IPS DF 19.7 (cell line): ENCODE results near the gene PPP1R3D.

ENCODE experiments used
- DNase-seq: peaks from one replicate; pipeline ENCODE4 v3.0.0-alpha.2; 2013; ENCODE audit warnings: low read depth, low spot score

Gene PPP1R3D

DNA sequence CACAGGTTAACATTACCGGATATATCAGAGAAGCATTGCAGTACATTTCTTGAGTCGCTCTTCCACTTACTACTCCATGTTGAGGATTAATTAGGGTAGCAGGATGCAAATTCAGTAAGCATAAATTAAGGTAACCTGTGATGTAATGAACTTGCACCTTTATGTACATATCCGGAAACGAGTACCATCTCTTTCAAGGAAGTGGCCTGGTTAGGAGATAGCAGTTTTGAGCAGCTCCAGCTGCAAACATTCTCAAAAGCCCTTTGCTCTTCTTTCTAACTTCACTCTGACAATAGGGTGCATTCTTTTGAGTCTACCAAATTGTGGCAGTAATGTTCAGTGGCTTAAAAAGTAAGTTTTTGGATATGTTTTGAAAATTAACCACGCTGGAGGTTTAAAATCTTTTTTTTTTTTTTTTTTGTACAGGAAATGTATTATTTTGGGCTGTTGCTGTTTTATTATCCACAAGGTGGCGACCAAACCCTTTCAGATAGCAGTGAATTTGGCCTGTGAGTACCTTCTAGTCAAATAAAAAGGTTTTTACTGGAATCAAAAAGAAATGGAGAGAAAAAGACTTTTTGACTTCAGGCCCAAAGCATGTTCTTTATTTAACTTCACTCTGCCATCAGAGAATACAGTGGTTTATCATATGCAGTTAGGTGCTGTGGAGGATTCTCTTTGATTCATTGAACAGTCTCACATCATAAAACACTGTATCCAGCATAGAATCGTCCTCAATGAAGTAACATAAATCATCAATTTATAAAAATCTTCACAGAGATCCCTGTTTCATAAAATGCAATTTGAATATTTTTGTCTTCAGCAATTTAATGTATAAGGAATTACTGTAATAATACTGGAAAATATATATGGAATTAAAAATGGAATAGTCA, 9.0 kb upstream of the PPP1R3D start:
- DNase-seq = no peak

DNA sequence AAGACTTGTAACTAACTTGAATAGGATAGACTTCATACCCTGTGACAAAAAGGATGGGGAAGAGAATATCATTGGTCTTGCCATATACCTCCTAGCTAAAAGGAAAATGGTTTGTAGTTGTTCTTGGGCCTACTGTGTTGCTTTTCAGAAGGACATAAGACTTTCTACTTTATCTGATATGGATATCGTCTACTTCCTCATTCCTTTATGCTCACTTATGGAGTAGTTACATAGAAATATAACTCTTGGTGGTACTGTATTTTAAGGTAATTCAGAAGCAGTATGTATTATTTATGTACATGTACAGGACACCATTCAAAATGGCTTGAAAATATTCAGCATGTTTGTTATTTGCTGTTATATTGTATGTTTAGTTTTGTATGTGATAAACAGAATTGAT, 8.1 kb upstream of the PPP1R3D start:
- DNase-seq = no peak

- no peak for DNase-seq
These were observed 7.3 kb upstream of the PPP1R3D start for GRCh38 chr20:59947376-59947775.

DNA sequence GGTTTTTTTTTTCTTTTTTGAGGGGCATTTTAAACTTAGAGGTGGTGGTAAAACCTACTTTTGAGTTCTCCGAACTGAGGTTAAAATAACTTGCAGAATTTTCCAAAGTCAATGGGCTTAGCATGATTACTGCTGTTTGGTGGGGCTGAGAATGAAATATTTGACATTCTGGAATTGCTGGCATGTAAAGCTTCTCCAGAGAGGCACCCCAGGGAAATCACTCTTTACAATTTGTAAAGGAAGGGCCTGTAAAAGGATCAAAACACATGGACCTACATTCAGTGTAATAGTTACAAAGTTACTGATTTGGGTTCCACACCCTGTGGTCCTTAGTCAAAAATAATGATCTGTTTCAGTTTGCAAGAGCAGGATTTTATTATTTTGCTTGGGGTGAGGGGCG, 5.6 kb upstream of the PPP1R3D start:
- no peak for DNase-seq

- no peak for DNase-seq
These were observed 5.1 kb upstream of the PPP1R3D start for GRCh38 chr20:59945175-59945574.

DNA sequence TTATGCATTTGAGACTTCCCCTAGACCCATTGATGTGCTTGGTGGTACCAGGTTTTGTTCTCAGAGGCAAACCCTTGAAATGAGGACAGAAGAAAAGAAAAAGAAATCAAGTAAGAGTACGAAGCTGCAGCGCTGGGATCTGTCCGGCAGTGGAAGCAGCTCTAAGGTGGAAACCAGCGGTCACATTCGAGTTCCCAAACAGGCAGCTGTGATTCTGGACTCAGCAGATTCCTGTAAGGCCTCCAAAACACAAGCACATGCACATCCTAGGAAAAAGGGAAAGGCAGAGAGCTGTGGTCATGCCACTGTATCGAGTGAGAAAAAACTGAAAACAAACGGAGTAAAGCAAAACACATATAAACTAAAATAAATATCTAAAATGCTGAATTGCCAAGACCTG, 4.6 kb upstream of the PPP1R3D start:
- DNase-seq = no peak

- no peak for DNase-seq
These were observed 2.1 kb upstream of the PPP1R3D start for GRCh38 chr20:59942245-59942644.

GRCh38 chr20:59940956-59941294, 820 bp upstream of the PPP1R3D start:
- DNase-seq = no peak

GRCh38 chr20:59939879-59940128, 301 bp downstream of the PPP1R3D start:
- DNase-seq = no peak

DNA sequence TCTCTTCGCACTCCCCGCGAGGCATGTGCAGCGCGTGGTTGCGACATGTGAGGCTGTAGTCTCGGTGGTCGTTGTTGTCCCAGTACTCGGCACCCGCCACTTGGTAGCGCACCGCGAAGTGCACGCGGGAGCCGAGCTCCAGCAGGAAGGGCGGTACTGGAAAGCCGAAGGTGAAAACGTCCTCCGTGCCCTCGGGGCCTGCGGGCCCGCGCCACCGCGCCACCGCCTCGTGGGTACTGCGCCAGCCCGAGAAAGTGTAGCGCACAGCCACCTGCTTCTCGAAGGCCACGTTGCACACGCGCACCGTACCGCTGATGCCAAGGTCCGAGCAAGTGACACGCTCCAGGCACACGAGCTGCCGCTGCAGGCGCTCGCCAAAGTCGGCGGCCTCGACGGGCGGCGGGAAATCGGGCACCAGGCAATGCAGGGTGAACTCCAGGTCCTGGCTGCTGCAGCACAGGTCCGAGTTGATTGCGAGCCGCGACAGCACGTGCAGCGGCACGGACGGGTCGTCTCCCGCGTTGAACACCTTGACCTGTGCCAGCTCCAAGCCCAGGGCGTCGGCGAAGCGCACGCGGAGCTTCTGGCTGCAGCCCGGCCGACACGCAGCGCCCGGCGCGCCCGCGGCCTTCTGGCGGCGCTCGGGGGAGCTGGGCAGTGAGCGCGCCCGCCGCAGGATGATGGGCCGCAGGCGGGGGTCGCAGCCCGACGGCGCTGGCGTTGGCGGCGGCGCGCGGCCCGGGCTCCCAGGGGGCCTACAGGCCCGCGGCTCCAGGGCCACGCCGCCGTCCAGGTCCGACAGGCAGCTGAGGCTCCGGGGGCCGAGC, 840 bp downstream of the PPP1R3D start:
- no peak for DNase-seq

DNA sequence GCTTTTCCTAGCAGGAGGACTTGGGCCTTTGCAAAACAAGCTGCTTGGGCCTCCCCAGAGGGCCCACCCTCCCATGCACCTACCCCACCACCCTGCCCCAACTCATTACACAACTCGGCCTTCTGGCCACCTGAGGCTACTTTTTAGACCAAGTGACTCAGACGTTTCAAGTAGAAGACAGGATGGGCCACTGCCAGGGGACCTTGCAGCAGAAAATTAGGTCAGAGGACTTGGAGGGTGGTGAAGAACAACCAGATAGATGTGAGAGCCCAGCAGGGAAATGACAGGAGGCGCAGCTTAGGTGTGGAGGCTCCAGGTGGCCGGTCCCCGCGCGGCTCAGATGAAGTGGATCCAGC, 1.4 kb downstream of the PPP1R3D start:
- no peak for DNase-seq

DNA sequence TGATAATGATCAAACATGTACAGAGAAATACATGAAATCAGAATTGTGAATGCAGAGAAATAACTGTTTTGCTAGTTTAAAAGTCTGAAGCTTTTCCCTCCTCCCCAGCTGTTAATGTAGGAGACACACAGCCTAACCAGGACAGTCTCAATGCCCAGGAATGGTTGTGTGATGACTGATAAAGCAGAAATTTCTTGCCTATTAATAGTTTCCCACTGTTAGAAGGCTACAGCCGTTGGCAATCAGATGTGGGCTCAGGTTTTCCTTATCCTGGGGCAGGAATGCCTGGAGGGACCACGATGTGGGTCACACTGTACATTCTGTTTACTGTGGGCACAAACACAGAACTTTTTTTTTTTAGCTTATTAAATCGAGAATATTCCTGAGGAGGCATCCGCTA, 1.9 kb downstream of the PPP1R3D start:
- no peak for DNase-seq

DNA sequence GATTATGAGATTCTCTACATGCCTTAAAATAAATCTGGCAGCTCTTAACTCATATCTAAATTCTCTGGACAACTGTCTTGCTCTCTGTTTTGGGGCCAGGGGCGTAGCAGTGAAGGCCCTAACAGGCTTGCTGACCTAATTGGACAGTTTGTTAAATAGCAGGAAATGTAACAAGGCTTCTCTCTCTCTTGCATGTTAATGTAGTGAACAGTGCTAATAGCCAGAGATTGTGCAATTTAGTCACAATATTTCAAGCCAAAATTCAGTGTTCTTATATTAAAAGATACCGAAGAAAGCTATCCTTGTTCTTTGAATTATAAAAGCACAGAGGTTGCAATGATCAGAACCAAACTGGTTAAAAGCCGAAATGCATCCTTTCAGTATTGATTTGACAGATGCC, 3.0 kb downstream of the PPP1R3D start:
- DNase-seq = no peak

DNA sequence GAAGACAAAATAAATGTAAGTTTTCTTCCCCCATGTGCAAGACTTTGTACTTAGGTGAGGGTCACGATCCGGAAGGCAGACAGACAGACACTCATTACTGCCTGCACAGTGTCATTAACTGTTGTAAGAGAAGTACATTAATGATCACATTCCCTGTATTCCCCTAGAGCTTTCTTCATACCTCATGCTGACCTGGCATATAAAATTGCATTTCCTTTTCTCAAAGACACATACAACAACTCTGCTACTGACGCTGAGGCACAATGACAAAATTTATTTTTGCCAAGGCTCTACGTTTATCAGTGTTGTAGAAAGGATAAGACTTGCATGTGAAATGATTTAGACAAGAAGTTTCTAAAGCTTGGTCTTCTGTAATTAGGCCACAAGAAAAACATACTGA, 3.7 kb downstream of the PPP1R3D start:
- no peak for DNase-seq

- no peak for DNase-seq
These were observed 4.5 kb downstream of the PPP1R3D start for GRCh38 chr20:59935457-59936185.

DNA sequence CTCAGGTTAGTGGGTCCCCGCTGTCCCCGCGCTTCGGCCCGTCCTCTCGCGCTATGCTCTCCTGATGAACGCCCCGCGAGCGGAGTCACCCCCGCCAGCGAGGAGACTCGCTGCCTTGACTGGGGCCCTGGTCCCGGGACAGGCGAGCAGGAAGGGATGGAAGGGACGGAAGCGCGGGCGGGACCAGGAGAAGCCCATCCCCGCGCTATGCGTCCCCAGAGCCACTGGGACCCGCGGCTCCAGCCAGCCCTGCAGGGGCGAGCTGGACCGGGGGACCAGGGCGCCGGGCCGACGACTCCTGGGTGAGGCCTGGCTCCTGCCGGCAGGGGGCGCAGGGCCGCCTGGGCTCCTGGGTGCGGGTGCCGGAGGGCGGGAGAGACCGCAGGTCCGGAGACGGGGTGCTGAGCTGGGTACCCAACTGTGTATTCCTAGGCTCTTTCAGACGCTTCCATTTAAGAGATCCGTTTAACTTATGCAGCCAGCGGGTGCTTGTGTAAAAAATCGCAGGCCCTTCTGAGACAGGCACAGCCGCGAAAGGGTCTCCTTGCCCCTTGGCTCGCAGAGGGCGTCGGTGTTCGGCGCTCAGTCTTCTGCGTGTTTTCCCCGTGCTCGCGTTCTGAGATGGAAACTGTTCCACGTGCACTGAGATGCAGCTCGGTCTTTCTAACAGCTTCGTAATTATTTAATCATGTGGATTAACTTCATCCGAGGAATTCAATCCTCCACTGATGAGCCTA, 6.1 kb downstream of the PPP1R3D start:
- DNase-seq = no peak

DNA sequence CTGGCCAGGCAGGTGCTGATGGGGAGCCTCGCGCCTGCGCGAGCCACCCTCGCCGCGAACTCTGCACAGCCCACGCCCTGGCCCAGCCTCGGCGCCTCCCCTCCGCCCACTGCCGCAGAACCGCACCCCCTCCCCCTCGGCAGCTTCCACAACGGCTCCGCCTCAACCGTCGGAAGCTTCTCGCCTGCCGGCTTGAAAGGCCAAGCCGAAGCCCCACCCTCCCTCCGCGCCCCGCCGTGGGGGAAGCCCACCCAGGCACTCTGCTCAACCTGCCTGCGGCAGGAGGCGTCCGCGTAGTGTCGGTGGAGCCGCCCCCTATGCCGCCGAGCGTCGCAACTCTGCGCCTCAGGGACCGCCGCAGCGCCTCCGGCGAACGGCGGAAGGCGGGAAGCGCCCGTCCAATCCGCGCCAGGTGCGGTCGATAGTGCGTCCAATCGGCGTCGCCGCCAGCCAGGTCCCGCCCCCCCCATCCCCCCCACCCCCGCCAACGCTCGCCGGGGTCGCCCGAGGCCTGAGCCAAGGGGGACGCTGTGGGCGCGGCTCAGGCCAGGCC, 6.7 kb downstream of the PPP1R3D start, which contains the start of gene SYCP2:
TSS of gene SYCP2 (minus strand) at position 342 of the 553 bp plus-strand sequence. CDS start 11,224 bp downstream, outside the sequence.
- DNase-seq = no peak

DNA sequence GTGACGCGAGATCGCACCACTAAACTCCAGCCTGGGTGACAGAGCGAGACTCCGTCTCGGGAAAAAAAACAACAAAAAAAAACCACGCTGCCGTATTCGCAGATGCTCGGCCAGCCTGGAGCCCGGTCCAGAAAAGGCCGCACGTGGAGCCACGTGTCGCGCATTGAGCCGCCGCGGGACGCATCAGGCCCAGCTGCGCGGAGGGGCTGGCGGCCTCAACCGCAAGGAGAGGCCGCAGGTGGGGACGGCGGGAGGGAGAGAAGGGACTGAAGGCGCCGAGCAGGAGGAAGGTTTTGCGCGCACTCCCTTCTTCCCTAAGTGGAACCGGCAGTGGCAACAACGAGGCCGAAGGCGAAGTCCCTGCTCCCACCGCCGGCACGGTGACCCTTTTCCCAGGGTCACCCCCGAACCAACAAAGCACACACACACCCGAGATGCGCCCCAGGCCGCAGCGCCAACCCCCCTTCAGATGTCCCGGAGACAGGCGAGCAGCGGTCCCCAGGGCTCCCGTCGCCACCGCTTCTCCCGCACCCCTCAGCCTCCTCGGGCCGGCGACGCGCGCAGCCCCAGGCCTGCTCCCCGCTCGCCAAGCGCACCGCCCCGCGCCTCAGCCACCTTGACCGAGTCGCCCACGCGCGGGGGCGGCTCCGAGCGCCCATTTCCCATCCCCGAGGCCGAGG, 7.3 kb downstream of the PPP1R3D start:
- no peak for DNase-seq

- no peak for DNase-seq
These were observed 8.4 kb downstream of the PPP1R3D start for GRCh38 chr20:59931511-59932312.

DNA sequence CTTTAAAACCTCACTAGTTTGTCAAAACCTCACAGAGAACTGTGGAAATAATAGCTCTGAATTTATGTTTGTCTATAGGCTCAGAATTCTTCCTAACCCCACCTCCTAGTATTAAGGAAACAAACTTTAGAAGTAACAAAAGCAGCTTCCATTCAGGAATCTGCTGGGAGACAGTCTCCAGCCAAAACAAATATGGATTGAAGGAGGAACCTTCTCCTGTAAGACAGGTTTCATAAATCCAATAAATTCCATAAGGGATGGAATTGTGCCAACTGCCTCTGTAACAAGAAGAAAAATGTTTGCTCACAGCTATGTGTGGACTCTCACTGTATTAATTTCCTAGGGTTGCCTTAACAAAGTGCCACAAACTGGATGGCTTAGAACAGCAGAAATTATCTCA, 14.2 kb downstream of the PPP1R3D start:
- no peak for DNase-seq
